C4-2B (cell line): ENCODE measurements around the gene MRNIP.
"Not testable (repeated sequence)": the region's sequence is repeated elsewhere in the genome, so short reads cannot be mapped to it uniquely, and the experiment has no call there.

ENCODE experiments used
- H3K27ac ChIP-seq: fragments of 450-650 bp; 2 replicates; pipeline ENCODE4 v1.5.1; 2017
- CTCF ChIP-seq: fragments of 450-650 bp; conservative IDR thresholded peaks from 2 replicates; pipeline ENCODE4 v1.5.1; 2017; ENCODE audit warnings: mild to moderate bottlenecking
- ZFX ChIP-seq: fragments of 450-650 bp; IDR thresholded peaks from 2 replicates; pipeline ENCODE4 v1.6.1; 2017

MRNIP gene

GRCh38 chr5:179794171-179794570 is 64.4 kb downstream of the MRNIP start:
- TF ChIP-seq ZFX, result no peak
- no peak for TF ChIP-seq CTCF
- no peak overlapping the region for H3K27ac ChIP-seq

GRCh38 chr5:179793468-179794139 is 65.0 kb downstream of the MRNIP start, which contains the start of gene LTC4S:
LTC4S (plus strand) TSS chr5:179793986; CDS start chr5:179794081, 95 bp downstream.
- TF ChIP-seq CTCF (no peak), ZFX (no peak)
- H3K27ac ChIP-seq, result peak within 1 kb of the TSS; percentile 88; the same call in 1 of the 2 replicates

- no peak for TF ChIP-seq CTCF
- no peak for TF ChIP-seq ZFX
- no peak overlapping the region for H3K27ac ChIP-seq
Measured at GRCh38 chr5:179792612-179793467, 65.8 kb downstream of the MRNIP start.

- TF ChIP-seq ZFX (no peak), CTCF (no peak)
- H3K27ac ChIP-seq, result no peak overlapping the region
Measured at GRCh38 chr5:179791881-179792611, 66.6 kb downstream of the MRNIP start.

GRCh38 chr5:179789278-179789677 is 69.3 kb downstream of the MRNIP start:
- not testable (repeated sequence) for H3K27ac ChIP-seq

- TF ChIP-seq CTCF, result no peak
- TF ChIP-seq ZFX, result no peak
- H3K27ac ChIP-seq, result no peak overlapping the region
Measured at GRCh38 chr5:179788193-179788854, 70.3 kb downstream of the MRNIP start.
